OCI-LY3 (cell line): ENCODE data around the gene DNAJC15.

Experiments
- H2AFZ ChIP-seq: fragments of 200-600, 300-600 bp; shearing (Covaris generic); 2 replicates; pipeline ENCODE4 v1.6.0; 2014; ENCODE audit warnings: antibody characterized with exemption, low read depth, low read length
- H3K27ac ChIP-seq: fragments of 200-600, 300-600 bp; sonication (generic); 2 replicates; pipeline ENCODE4 v1.5.1; 2014; ENCODE audit warnings: mild to moderate bottlenecking, low read length, moderate library complexity, mixed read lengths
- H3K27me3 ChIP-seq: fragments of 200-600, 300-600 bp; sonication (generic); 2 replicates; pipeline ENCODE4 v1.6.1; 2014; ENCODE audit warnings: low read depth, low read length, mixed read lengths
- H3K36me3 ChIP-seq: fragments of 200-600, 300-600 bp; sonication (generic); replicated peaks from 2 replicates; pipeline ENCODE3; 2014; ENCODE audit warnings: low read depth, low read length, mixed read lengths
- H3K4me1 ChIP-seq: fragments of 300-600, 200-600 bp; sonication (generic); 2 replicates; pipeline ENCODE4 v1.6.1; 2014; ENCODE audit warnings: low read length, mixed read lengths
- H3K4me2 ChIP-seq: fragments of 200-600, 300-600 bp; sonication (generic); 2 replicates; pipeline ENCODE4 v1.6.1; 2014; ENCODE audit warnings: low read length, mixed read lengths
- H3K4me3 ChIP-seq: fragments of 300-600, 200-600 bp; sonication (generic); 2 replicates; pipeline ENCODE4 v1.5.1; 2014; ENCODE audit warnings: antibody characterized with exemption, mild to moderate bottlenecking, low read length, moderate library complexity
- H3K79me2 ChIP-seq: fragments of 300-600, 200-600 bp; shearing (Covaris generic); 2 replicates; pipeline ENCODE4 v1.6.1; 2014; ENCODE audit warnings: mild to moderate bottlenecking, low read length, mixed read lengths
- H3K9ac ChIP-seq: fragments of 300-600, 200-600 bp; shearing (Covaris generic); 2 replicates; pipeline ENCODE4 v1.6.0; 2014; ENCODE audit warnings: mild to moderate bottlenecking, low read length, moderate library complexity
- H3K9me3 ChIP-seq: fragments of 200-600, 300-600 bp; shearing (Covaris generic); 2 replicates; pipeline ENCODE4 v1.6.1; 2014; ENCODE audit warnings: low read length, mixed read lengths; ENCODE audit not compliant: insufficient read depth
- H4K20me1 ChIP-seq: fragments of 200-600, 300-600 bp; sonication (generic); 2 replicates; pipeline ENCODE4 v1.6.1; 2016; ENCODE audit warnings: low read length, mixed read lengths; ENCODE audit not compliant: insufficient read depth
- CTCF ChIP-seq: fragments of 200-600, 300-600 bp; sonication (generic); IDR thresholded peaks from 2 replicates; pipeline ENCODE4 v1.5.1; 2014; ENCODE audit warnings: antibody characterized with exemption, low read length, low read depth
- EZH2phosphoT487 ChIP-seq: fragments of 200-600 bp; shearing (Covaris generic); IDR thresholded peaks from 2 replicates; pipeline ENCODE4 v1.6.1; 2018; ENCODE audit warnings: antibody characterized with exemption, mixed run types, low read depth

Gene DNAJC15

GRCh38 chr13:43081866-43082265 is 58.5 kb downstream of the DNAJC15 start:
- H3K79me2 ChIP-seq, result peaks cover 7% of the 10 kb centered on the region
- no peaks in the 10 kb centered on the region for H3K9me3 ChIP-seq
- H4K20me1 ChIP-seq, result peaks cover 3% of the 10 kb centered on the region; the same call in 1 of the 2 replicates
- H3K9ac ChIP-seq, result no peak overlapping the region
- H3K36me3 ChIP-seq, result peaks cover 22% of the 10 kb centered on the region
- peaks cover 3% of the 10 kb centered on the region for H3K4me1 ChIP-seq
- TF ChIP-seq EZH2phosphoT487, result no peak
- no peak for TF ChIP-seq CTCF
- no peak overlapping the region for H3K4me2 ChIP-seq
- H3K4me3 ChIP-seq, result no peak overlapping the region
- H2AFZ ChIP-seq, result no peak overlapping the region
- H3K27ac ChIP-seq, result no peak overlapping the region
- no peaks in the 10 kb centered on the region for H3K27me3 ChIP-seq

GRCh38 chr13:43083750-43084149 is 60.4 kb downstream of the DNAJC15 start:
- Histone ChIP-seq H3K9ac (no peak overlapping the region), H4K20me1 (no peaks in the 10 kb centered on the region), H3K4me2 (no peak overlapping the region), H2AFZ (no peak overlapping the region), H3K27ac (no peak overlapping the region), H3K36me3 (peaks cover 23% of the 10 kb centered on the region), H3K4me3 (no peak overlapping the region), H3K79me2 (no peaks in the 10 kb centered on the region), H3K9me3 (no peaks in the 10 kb centered on the region), H3K4me1 (no peaks in the 10 kb centered on the region), H3K27me3 (no peaks in the 10 kb centered on the region)
- TF ChIP-seq CTCF (no peak), EZH2phosphoT487 (no peak)

- Histone ChIP-seq H4K20me1 (no peaks in the 10 kb centered on the region), H3K4me1 (no peaks in the 10 kb centered on the region), H3K79me2 (no peaks in the 10 kb centered on the region), H3K36me3 (peaks cover 27% of the 10 kb centered on the region), H3K4me2 (no peak overlapping the region), H3K27me3 (no peaks in the 10 kb centered on the region), H3K27ac (no peak overlapping the region), H3K9me3 (no peaks in the 10 kb centered on the region), H2AFZ (no peak overlapping the region), H3K4me3 (no peak overlapping the region), H3K9ac (no peak overlapping the region)
- TF ChIP-seq EZH2phosphoT487 (no peak), CTCF (peak; percentile 53)
Measured at GRCh38 chr13:43085545-43085944, 62.2 kb downstream of the DNAJC15 start.

GRCh38 chr13:43086181-43086580 is 62.8 kb downstream of the DNAJC15 start:
- Histone ChIP-seq H3K27me3 (no peaks in the 10 kb centered on the region), H3K4me2 (no peak overlapping the region), H3K9ac (no peak overlapping the region), H3K79me2 (no peaks in the 10 kb centered on the region), H2AFZ (no peak overlapping the region), H3K27ac (no peak overlapping the region), H3K4me3 (no peak overlapping the region), H3K4me1 (no peaks in the 10 kb centered on the region), H3K9me3 (no peaks in the 10 kb centered on the region), H3K36me3 (peaks cover 20% of the 10 kb centered on the region), H4K20me1 (no peaks in the 10 kb centered on the region)
- TF ChIP-seq CTCF (no peak), EZH2phosphoT487 (no peak)
